HepG2 (cell line): ENCODE measurements around the gene COPS4. TPM values are rescaled to one million over a fixed set of nuclear protein-coding genes. Genes with fewer than 3 reads are reported as not detected.

Source experiments
- CEBPZ ChIP-seq: IDR thresholded peaks from 2 replicates; pipeline ENCODE4 v1.6.1; 2012; ENCODE audit warnings: low read length, improper control_type of control experiment
- E2F5 ChIP-seq: sonication (generic); formaldehyde crosslinking; conservative IDR thresholded peaks from 2 replicates; pipeline ENCODE4 v1.4.0; 2020; ENCODE audit warnings: missing genetic modification reagents
- POLR2AphosphoS2 ChIP-seq: IDR thresholded peaks from 2 replicates; pipeline ENCODE4 v1.6.1; 2011; ENCODE audit warnings: low read depth, low read length, improper control_type of control experiment
- ZBTB7A ChIP-seq: sonication (generic); formaldehyde crosslinking; IDR thresholded peaks from 2 replicates; pipeline ENCODE4 v1.8.0; 2022; ENCODE audit warnings: mild to moderate bottlenecking, missing genetic modification reagents
- ZMYM3 ChIP-seq: sonication (generic); formaldehyde crosslinking; IDR thresholded peaks from 2 replicates; pipeline ENCODE4 v1.5.1; 2020; ENCODE audit warnings: mild to moderate bottlenecking, missing genetic modification reagents
- ZNF230 ChIP-seq: sonication (generic); formaldehyde crosslinking; IDR thresholded peaks from 2 replicates; pipeline ENCODE4 v1.4.0; 2020; ENCODE audit warnings: mild to moderate bottlenecking, missing genetic modification reagents
- ZNF276 ChIP-seq: sonication (generic); formaldehyde crosslinking; IDR thresholded peaks from 2 replicates; pipeline ENCODE4 v1.4.0; 2020; ENCODE audit warnings: mild to moderate bottlenecking, low read depth, missing genetic modification reagents
- polyA plus RNA-seq, 8 experiments: library from polyadenylated mRNA; depleted of rRNA in 3 of 8; stranded (reverse) in 7 of 8; unstranded in 1 of 8; fragments of >200 nt; fragmentation: Illumina TruSeq in 4 of 8; extraction: Trizol in 4 of 8; gene quantifications; 2 replicates each; pipeline versions ENCODE4 v1.2.1 to v1.2.3, GENCODE V29; 2011 to 2016; ENCODE audit warnings: low read depth in 4 of 8, missing spikeins in 1 of 8, mixed read lengths in 1 of 8; ENCODE audit not compliant: insufficient read depth in 1 of 8
- total RNA-seq, 5 experiments: library from RNA; depleted of rRNA; stranded (reverse); fragments of >200 nt; fragmentation: Illumina TruSeq; extraction: Trizol; gene quantifications; 2 replicates each; pipeline ENCODE4 v1.2.3, GENCODE V29; 2016; ENCODE audit warnings: low read depth in 1 of 5
- TF ChIP-seq, protein P1 (sequence below): sonication (generic); formaldehyde crosslinking; conservative IDR thresholded peaks from 2 replicates; pipeline ENCODE4 v1.4.0; 2020; ENCODE audit warnings: missing genetic modification reagents
- TF ChIP-seq, protein P2 (sequence below), 2 experiments: fragments of 450-650 bp in 1 of 2; sonication (generic) in 1 of 2; formaldehyde crosslinking in 1 of 2; IDR thresholded peaks; 2 replicates each; pipeline versions ENCODE4 v1.6.1 to v1.8.0; 2016 to 2022; ENCODE audit warnings: antibody characterized with exemption in 1 of 2, mild to moderate bottlenecking in 1 of 2, missing genetic modification reagents in 1 of 2

The COPS4 gene
- total and polyA plus RNA-seq, 2 of the 13 experiments (the other 11 are each of a cell fraction or from before 2014, with no cell fraction given): 28.8 to 52.5 TPM

DNA sequence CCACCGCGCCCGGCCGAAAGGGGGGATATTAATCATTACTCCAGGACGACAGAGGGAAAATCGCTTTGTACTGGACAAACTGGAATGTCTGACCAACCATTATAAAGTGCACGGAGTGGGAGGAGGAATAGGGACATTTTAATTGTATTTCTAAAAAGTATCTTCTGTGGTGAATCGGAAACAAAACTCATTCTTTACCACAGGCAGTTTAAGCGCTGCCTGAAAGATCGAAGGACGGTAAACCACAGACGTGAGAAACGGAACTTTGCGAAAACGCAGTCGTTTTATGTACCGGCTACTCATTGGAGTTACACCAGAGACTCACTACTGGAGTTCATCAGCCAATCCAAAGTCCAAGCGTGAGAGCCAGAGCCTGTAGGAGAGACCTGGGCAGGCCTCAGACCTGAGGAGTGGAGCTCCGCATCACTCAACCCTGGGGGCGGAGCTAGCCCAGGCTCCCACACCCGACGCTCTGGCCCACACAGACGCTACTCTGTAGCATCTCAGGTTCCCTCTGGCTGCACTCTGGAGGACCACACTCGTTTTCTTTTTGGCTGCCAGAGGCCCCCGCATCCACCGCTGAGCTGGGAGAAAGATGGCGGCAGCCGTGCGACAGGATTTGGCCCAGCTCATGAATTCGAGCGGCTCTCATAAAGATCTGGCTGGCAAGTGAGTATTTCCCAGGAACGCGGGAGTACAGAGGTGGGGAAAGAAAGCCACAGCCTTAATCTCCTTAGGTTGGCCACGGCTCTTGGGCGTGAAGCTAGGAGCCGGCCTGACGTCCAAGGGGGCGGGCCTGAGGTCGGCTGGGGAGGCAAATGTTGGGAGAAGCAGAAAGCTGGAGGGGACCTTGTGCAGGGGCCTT lies at the start of gene COPS4 (continued):
- no peak for TF ChIP-seq CEBPZ
- TF ChIP-seq, protein P1, sequence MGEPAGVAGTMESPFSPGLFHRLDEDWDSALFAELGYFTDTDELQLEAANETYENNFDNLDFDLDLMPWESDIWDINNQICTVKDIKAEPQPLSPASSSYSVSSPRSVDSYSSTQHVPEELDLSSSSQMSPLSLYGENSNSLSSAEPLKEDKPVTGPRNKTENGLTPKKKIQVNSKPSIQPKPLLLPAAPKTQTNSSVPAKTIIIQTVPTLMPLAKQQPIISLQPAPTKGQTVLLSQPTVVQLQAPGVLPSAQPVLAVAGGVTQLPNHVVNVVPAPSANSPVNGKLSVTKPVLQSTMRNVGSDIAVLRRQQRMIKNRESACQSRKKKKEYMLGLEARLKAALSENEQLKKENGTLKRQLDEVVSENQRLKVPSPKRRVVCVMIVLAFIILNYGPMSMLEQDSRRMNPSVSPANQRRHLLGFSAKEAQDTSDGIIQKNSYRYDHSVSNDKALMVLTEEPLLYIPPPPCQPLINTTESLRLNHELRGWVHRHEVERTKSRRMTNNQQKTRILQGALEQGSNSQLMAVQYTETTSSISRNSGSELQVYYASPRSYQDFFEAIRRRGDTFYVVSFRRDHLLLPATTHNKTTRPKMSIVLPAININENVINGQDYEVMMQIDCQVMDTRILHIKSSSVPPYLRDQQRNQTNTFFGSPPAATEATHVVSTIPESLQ (CRISPR knock-in tag): no peak
- peak; percentile 28 for TF ChIP-seq ZMYM3
- peak; percentile 84; the same call in 1 of the 2 replicates for TF ChIP-seq POLR2AphosphoS2
- TF ChIP-seq ZNF230 (CRISPR knock-in tag): peak; percentile 76; the same call in 1 of the 2 replicates
- TF ChIP-seq, protein P2, sequence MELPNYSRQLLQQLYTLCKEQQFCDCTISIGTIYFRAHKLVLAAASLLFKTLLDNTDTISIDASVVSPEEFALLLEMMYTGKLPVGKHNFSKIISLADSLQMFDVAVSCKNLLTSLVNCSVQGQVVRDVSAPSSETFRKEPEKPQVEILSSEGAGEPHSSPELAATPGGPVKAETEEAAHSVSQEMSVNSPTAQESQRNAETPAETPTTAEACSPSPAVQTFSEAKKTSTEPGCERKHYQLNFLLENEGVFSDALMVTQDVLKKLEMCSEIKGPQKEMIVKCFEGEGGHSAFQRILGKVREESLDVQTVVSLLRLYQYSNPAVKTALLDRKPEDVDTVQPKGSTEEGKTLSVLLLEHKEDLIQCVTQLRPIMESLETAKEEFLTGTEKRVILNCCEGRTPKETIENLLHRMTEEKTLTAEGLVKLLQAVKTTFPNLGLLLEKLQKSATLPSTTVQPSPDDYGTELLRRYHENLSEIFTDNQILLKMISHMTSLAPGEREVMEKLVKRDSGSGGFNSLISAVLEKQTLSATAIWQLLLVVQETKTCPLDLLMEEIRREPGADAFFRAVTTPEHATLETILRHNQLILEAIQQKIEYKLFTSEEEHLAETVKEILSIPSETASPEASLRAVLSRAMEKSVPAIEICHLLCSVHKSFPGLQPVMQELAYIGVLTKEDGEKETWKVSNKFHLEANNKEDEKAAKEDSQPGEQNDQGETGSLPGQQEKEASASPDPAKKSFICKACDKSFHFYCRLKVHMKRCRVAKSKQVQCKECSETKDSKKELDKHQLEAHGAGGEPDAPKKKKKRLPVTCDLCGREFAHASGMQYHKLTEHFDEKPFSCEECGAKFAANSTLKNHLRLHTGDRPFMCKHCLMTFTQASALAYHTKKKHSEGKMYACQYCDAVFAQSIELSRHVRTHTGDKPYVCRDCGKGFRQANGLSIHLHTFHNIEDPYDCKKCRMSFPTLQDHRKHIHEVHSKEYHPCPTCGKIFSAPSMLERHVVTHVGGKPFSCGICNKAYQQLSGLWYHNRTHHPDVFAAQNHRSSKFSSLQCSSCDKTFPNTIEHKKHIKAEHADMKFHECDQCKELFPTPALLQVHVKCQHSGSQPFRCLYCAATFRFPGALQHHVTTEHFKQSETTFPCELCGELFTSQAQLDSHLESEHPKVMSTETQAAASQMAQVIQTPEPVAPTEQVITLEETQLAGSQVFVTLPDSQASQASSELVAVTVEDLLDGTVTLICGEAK (IDR thresholded peaks at IDR 0.05): no peak
- TF ChIP-seq, protein P2 (CRISPR knock-in tag; IDR thresholded peaks at IDR 0.05): no peak; the same call in 1 of the 2 replicates
- TF ChIP-seq ZNF276 (CRISPR knock-in tag): peak; percentile 77; the same call in 1 of the 2 replicates
- TF ChIP-seq E2F5 (CRISPR knock-in tag): no peak
- TF ChIP-seq ZBTB7A: no peak
